ENCODE measurements around the gene NPSR1.

- TF ChIP-seq CTCF (IDR thresholded peaks at IDR 0.05; ENCODE audit: low read depth, low read length) (no peak), POLR2A (IDR thresholded peaks at IDR 0.05; ENCODE audit: extremely low read depth, insufficient read length) (no peak), MAX (IDR thresholded peaks at IDR 0.05; ENCODE audit: low read depth, low read length) (no peak)
Measured at GRCh38 chr7:34622771-34623250, 35.2 kb upstream of the NPSR1 start.
